ENCODE data around the gene ZCCHC7. TPM values are rescaled to one million over a fixed set of nuclear protein-coding genes. Genes with fewer than 3 reads are reported as not detected.

ZCCHC7 gene
- total RNA-seq, 4 donors from 2014 or later: 12.4 to 56.9 (median 17.7) TPM

DNA sequence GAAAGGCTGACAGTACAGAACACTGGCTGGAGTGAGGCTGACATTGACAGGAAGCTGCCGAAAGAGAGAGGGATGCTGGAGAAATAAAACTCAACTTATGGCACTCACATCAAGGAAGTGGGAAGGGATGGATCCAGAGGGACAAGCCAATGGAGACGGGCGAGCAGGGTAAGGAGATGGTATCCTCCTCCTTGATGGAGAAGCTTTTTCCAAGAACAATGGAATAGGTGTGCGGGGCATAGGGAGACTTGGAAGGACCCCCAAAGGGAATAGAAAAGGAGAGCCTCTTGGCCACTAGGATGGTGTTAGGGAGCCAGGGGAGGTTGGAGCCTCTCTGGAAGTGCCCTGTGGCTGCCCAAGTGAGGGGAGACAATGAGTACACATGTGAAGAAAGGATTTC lies 243.8 kb downstream of the ZCCHC7 start:
- H3K9me3 ChIP-seq: no peaks in the 10 kb centered on the region
- peaks cover 0 to under 1% (median 0%) of the 10 kb centered on the region in 4 donors for H3K4me1 ChIP-seq
- H3K36me3 ChIP-seq: no peaks in the 10 kb centered on the region
- no peak for DNase-seq
- no peak for TF ChIP-seq POLR2A (IDR thresholded peaks at IDR 0.05)
- TF ChIP-seq, protein P1, sequence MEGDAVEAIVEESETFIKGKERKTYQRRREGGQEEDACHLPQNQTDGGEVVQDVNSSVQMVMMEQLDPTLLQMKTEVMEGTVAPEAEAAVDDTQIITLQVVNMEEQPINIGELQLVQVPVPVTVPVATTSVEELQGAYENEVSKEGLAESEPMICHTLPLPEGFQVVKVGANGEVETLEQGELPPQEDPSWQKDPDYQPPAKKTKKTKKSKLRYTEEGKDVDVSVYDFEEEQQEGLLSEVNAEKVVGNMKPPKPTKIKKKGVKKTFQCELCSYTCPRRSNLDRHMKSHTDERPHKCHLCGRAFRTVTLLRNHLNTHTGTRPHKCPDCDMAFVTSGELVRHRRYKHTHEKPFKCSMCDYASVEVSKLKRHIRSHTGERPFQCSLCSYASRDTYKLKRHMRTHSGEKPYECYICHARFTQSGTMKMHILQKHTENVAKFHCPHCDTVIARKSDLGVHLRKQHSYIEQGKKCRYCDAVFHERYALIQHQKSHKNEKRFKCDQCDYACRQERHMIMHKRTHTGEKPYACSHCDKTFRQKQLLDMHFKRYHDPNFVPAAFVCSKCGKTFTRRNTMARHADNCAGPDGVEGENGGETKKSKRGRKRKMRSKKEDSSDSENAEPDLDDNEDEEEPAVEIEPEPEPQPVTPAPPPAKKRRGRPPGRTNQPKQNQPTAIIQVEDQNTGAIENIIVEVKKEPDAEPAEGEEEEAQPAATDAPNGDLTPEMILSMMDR (IDR thresholded peaks at IDR 0.05): no peak
- H3K27ac ChIP-seq: no peak overlapping the region
- H3K27me3 ChIP-seq: no peaks in the 10 kb centered on the region
- no peak overlapping the region for H3K4me3 ChIP-seq

DNA sequence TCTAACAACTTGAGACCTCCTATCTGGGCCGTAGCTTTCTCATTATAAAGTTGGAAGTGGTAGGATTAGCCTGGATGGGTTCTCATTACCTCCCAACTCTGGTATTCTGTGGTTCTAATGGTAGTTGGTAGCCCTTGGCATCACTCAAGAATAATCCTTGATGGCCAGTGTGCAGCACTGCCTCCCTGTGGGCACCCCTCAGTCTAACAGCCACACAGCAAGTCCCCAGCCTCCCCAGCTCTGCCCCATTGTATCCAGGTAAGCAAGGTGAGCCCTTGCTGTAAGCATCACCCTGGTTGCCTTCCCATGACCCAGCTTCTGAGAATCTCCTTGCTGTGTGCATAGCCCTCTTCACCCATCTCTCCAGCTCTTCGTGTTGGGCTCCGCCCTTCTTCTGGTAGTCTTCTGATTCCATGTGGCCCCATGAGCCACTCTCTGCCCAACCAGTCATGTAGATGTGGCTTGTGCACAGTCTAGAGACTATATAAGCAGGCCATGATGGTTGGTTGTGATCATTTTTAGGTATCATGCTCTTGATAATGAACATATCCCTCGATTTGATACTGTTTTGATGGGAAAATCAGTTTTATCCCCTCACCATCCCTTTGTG lies 244.5 kb downstream of the ZCCHC7 start:
- no peak for DNase-seq
- Histone ChIP-seq H3K27me3 (no peaks in the 10 kb centered on the region), H3K4me1 (peaks cover 0 to 7% (median 0%) of the 10 kb centered on the region in 4 donors), H3K27ac (no peak overlapping the region), H3K4me3 (no peak overlapping the region), H3K9me3 (no peaks in the 10 kb centered on the region), H3K36me3 (no peaks in the 10 kb centered on the region)
- TF ChIP-seq, protein P1 (IDR thresholded peaks at IDR 0.05): peak in 3 of 6 experiments; percentile 32 to 46 (median 46)
- no peak for TF ChIP-seq POLR2A (IDR thresholded peaks at IDR 0.05)

DNA sequence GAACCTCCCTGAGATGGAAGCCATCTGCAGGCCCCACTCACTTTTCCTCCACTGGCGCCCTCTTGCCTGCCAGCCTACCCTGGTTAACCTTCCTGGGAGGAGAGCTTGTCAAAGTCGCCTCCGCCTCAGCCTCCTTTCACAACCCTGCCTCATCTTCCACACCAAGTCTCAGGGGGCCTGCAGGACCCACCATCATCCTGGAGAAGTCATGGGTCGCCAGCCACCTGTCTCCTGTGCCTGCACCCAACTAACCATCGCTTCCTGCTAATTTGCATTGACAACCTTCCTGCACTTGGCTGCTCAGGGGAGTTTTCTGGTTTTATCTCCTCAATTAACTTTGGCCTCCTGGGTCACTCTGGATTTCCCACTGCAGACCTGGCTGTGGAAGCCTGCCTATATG lies 249.3 kb downstream of the ZCCHC7 start:
- Histone ChIP-seq H3K36me3 (no peaks in the 10 kb centered on the region), H3K4me3 (peak overlapping the region in 1 of 4 donors; percentile 7), H3K27me3 (no peaks in the 10 kb centered on the region), H3K27ac (peak overlapping the region in 2 of 4 donors; percentile 26 to 74), H3K4me1 (peaks cover 0 to 15% (median 8%) of the 10 kb centered on the region in 4 donors), H3K9me3 (no peaks in the 10 kb centered on the region)
- peak in 2 of 3 donors; percentile 77 to 82 for DNase-seq
- TF ChIP-seq, protein P1 (IDR thresholded peaks at IDR 0.05): no peak
- TF ChIP-seq POLR2A (IDR thresholded peaks at IDR 0.05): no peak

DNA sequence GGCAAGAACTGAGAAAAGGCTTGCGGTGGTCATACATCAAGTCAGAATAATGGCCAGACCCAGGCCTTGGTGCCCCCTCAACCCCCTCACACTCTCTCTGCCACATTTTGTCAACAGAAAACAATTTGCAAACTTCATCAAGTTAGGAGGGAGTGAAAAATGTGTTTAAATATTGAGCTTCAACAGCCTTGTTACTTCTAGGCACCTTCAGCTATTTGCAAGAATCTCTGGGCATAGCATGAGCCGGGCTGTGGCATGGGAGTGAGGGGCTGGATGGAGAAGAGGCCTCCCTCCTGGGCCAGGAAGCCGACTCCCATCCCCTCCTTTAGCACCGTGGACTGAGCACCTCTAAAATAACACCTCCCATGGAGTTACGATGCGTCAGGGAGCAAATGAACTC lies 249.9 kb downstream of the ZCCHC7 start:
- no peaks in the 10 kb centered on the region for H3K9me3 ChIP-seq
- H3K27me3 ChIP-seq: no peaks in the 10 kb centered on the region
- TF ChIP-seq, protein P1 (IDR thresholded peaks at IDR 0.05): no peak
- TF ChIP-seq POLR2A (IDR thresholded peaks at IDR 0.05): no peak
- H3K4me3 ChIP-seq: no peak overlapping the region
- H3K4me1 ChIP-seq: peaks cover 0 to 15% (median 8%) of the 10 kb centered on the region in 4 donors
- H3K27ac ChIP-seq: peak overlapping the region in 2 of 4 donors; percentile 26 to 74
- no peak for DNase-seq
- H3K36me3 ChIP-seq: no peaks in the 10 kb centered on the region

DNA sequence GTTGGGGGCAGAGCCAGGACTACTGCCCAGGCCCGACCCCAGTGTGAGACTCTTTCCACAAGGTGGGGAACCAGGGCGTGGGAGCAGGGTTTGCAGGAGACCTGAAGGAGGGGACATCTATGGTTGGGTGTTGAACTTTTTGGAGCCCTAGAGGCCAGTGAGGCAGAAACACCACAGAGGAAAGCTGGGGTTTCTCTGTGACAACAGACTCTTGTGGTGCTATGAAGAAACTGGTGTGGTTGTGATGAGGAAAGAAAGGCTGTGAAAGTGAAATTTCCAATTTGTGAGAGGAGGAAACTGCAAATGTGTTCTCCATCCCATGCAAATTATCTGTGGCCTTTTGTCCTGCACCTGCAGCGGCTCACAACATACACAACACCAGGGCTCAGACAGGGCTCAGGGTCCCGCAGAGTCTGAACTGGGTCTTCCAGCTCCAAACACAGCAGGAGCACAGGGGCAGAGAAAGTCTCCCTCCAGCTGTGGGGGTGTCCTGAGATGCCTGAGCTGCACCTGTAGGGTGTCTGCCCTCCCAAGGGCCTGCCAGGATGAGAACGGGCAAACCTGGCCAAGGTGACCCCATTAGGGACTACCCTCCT lies 250.7 kb downstream of the ZCCHC7 start:
- no peaks in the 10 kb centered on the region for H3K36me3 ChIP-seq
- peak in 2 of 3 donors; percentile 76 to 79 for DNase-seq
- no peaks in the 10 kb centered on the region for H3K9me3 ChIP-seq
- no peaks in the 10 kb centered on the region for H3K27me3 ChIP-seq
- peaks cover 0 to 15% (median 8%) of the 10 kb centered on the region in 4 donors for H3K4me1 ChIP-seq
- H3K4me3 ChIP-seq: peak overlapping the region in 1 of 4 donors; percentile 0
- TF ChIP-seq, protein P1 (IDR thresholded peaks at IDR 0.05): no peak
- TF ChIP-seq POLR2A (IDR thresholded peaks at IDR 0.05): no peak
- H3K27ac ChIP-seq: peak overlapping the region in 2 of 4 donors; percentile 50 to 74
